Ovary (tissue), 9 donors: Measurements from ENCODE around the gene CAMK1. TPM values are rescaled to one million over a fixed set of nuclear protein-coding genes. Genes with fewer than 3 reads are reported as not detected.
A peak's percentile ranks its signal among the peaks of the same experiment; 100 is the strongest.

ENCODE experiments used
- DNase-seq, 5 donors: peaks; one replicate each; pipeline ENCODE4 v3.0.0-alpha.2; 2019 to 2020
- H3K27ac ChIP-seq, 2 donors: fragments of 200-600 bp; one replicate each; pipeline versions ENCODE4 v1.5.1 to v1.8.0; 2019 to 2022
- H3K27me3 ChIP-seq: fragments of 200-600 bp; one replicate; pipeline ENCODE4 v1.8.0; 2022
- H3K36me3 ChIP-seq: fragments of 200-600 bp; sonication (generic); one replicate; pipeline ENCODE4 v1.5.1; 2019
- H3K4me1 ChIP-seq: one replicate; pipeline ENCODE4 v1.8.1; 2013; ENCODE audit warnings: mild to moderate bottlenecking, moderate library complexity; ENCODE audit not compliant: insufficient read depth
- H3K4me3 ChIP-seq: fragments of 200-600 bp; sonication (generic); one replicate; pipeline ENCODE4 v1.5.1; 2017
- H3K9me3 ChIP-seq, 2 donors: fragments of 200-600 bp in 1 of 2; sonication (generic) in 1 of 2; one replicate each; pipeline versions ENCODE4 v1.5.1 to v1.8.1; 2013 to 2019; ENCODE audit warnings: mild to moderate bottlenecking in 1 of 2, moderate library complexity in 1 of 2
- CTCF ChIP-seq, 3 donors: fragments of 450-650 bp in 2 of 3; fragments of 200-600 bp in 1 of 3; IDR thresholded peaks; one replicate each; pipeline versions ENCODE4 v1.5.1 to v1.8.0; 2016 to 2022; ENCODE audit warnings: antibody characterized with exemption in 3 of 3, mild to moderate bottlenecking in 1 of 3
- EP300 ChIP-seq: sonication (generic); formaldehyde crosslinking; IDR thresholded peaks from one replicate; pipeline ENCODE4 v1.6.1; 2017; ENCODE audit warnings: antibody characterized with exemption
- POLR2A ChIP-seq: fragments of 450-650 bp; IDR thresholded peaks from one replicate; pipeline ENCODE4 v1.6.1; 2017; ENCODE audit warnings: antibody characterized with exemption, mild to moderate bottlenecking, moderate library complexity
- WGBS, 3 donors: extraction: QIAGEN DNeasy Blood & Tissue Kit in 1 of 3; methylation state at CpG; one replicate each; pipeline versions ENCODE4 v1.1.5 to v1.1.7; 2013 to 2017; 5-methylcytosine and 5-hydroxymethylcytosine counted together
- intact Hi-C, 4 donors: fragments of 100-400 bp; cut with DNase I; formaldehyde crosslinking; loops; one replicate each; pipeline versions ENCODE4 v1.11.0 to v1.15.1; 2022 to 2023
- polyA plus RNA-seq, 2 donors: library from polyadenylated mRNA; stranded (reverse); fragments of 200-250 nt in 1 of 2; fragments of 350-450 nt in 1 of 2; fragmentation: Illumina TruSeq in 1 of 2; extraction: RNeasy Lipid Tissue Mini Kit (QIAGEN cat#74804) in 1 of 2; gene quantifications; one replicate each; pipeline ENCODE4 v1.2.3, GENCODE V29; 2013 to 2014
- total RNA-seq, 7 donors: library from RNA; depleted of rRNA in 2 of 7; stranded (reverse); fragments of >200 nt in 2 of 7; fragmentation: NEBNext Ultra II Directional in 3 of 7; extraction: Animal tissue kit (Norgen Biotek cat#: 25700) in 3 of 7; gene quantifications; one replicate each; pipeline versions ENCODE4 v1.1.0 to v1.2.4, GENCODE V29; 2016 to 2023
- donor health status: DM: no; HTN: no; CAD: no; lungs with moderate emphysema.
- donor health status: DM: no; HTN: no; CAD: no.
- donor health status: Bipolar disorder and iron deficiency.
- donor health status: DM: yes; HTN: yes; CAD: no.
- donor health status: DM: no; HTN: no; CAD: no.
- donor health status: DM: yes; HTN: yes; CAD: no.

The CAMK1 gene
- total and polyA plus RNA-seq, 9 donors: 34.8 to 67.3 (median 46.6) TPM

- H3K4me1 ChIP-seq: peaks cover 4% of the 10 kb centered on the region
- H3K27me3 ChIP-seq: no peaks in the 10 kb centered on the region
- intact Hi-C loops: loop anchor here in 2 of 4 donors (10.0 kb wide), 2 partner anchors 63 to 203 kb away; partner anchors contain the start of genes ARPC4 (in 1 of the 2), CRELD1 (in 1 of the 2) and TADA3 (in 1 of the 2)
Observed at GRCh38 chr3:9732080-9732739, 37.5 kb downstream of the CAMK1 start.

GRCh38 chr3:9731206-9732079 lies 38.3 kb downstream of the CAMK1 start, which contains the start of gene BRPF1:
TSS of gene BRPF1 (plus strand) at chr3:9731735. CDS start at chr3:9734141, 2,406 bp downstream.
- no peaks in the 10 kb centered on the region for H3K36me3 ChIP-seq
- DNase-seq: peak; percentile 99 to 100 (median 100)
- H3K27me3 ChIP-seq: no peaks in the 10 kb centered on the region
- H3K4me3 ChIP-seq: peak within 1 kb of the TSS; percentile 94
- 0 to 1% (median 1%) methylated on average over 61 to 88 of the region's 88 CpGs for WGBS, 3 donors
- peak within 1 kb of the TSS; percentile 91 to 98 for H3K27ac ChIP-seq
- intact Hi-C loops: loop anchor here in 2 of 4 donors (2.0 to 10.0 kb wide), 3 partner anchors 19 to 203 kb away; partner anchors contain the start of genes ARPC4 (in 1 of the 2), CRELD1 (in 1 of the 2) and TADA3 (in 1 of the 2)
- peaks cover 4% of the 10 kb centered on the region for H3K4me1 ChIP-seq
- TF ChIP-seq POLR2A (peak; percentile 51), CTCF (IDR thresholded peaks at IDR 0.05) (peak in 1 of 3 donors; percentile 41), EP300 (no peak)
- no peaks in the 10 kb centered on the region for H3K9me3 ChIP-seq

More at GRCh38 chr3:9732080-9732739, 37.5 kb downstream of the CAMK1 start:
- peak overlapping the region; percentile 94 for H3K4me3 ChIP-seq
- no peak for TF ChIP-seq CTCF (IDR thresholded peaks at IDR 0.05)
- no peak for TF ChIP-seq EP300
- TF ChIP-seq POLR2A: no peak
- H3K36me3 ChIP-seq: no peaks in the 10 kb centered on the region
- H3K27ac ChIP-seq: peak overlapping the region; percentile 91 to 98
- no peaks in the 10 kb centered on the region for H3K9me3 ChIP-seq
- DNase-seq: no peak
- 0 to 1% (median 1%) methylated on average over 35 to 41 of the region's 41 CpGs for WGBS, 3 donors

- Histone ChIP-seq H3K27me3 (no peaks in the 10 kb centered on the region), H3K4me3 (peak overlapping the region; percentile 47), H3K27ac (peak overlapping the region in 1 of 2 donors; percentile 98), H3K36me3 (no peaks in the 10 kb centered on the region), H3K9me3 (no peaks in the 10 kb centered on the region), H3K4me1 (peaks cover 4% of the 10 kb centered on the region)
- WGBS, 3 donors: 0 to 1% (median 1%) methylated on average over 16 to 17 of the region's 17 CpGs
- TF ChIP-seq CTCF (IDR thresholded peaks at IDR 0.05): peak in 1 of 3 donors; percentile 20
- TF ChIP-seq EP300: no peak
- DNase-seq: no peak
- intact Hi-C loops: loop anchor here in 2 of 4 donors (2.0 to 10.0 kb wide), 3 partner anchors 20 to 204 kb away; partner anchors contain the start of genes ARPC4 (in 1 of the 2), CRELD1 (in 1 of the 2) and TADA3 (in 1 of the 2)
Observed at GRCh38 chr3:9730657-9731205, 39.0 kb downstream of the CAMK1 start.

- Histone ChIP-seq H3K4me3 (no peak overlapping the region), H3K27ac (no peak overlapping the region), H3K36me3 (no peaks in the 10 kb centered on the region), H3K27me3 (no peaks in the 10 kb centered on the region), H3K9me3 (no peaks in the 10 kb centered on the region), H3K4me1 (peaks cover 4% of the 10 kb centered on the region)
- DNase-seq: peak in 1 of 5 donors; percentile 43
- TF ChIP-seq EP300: no peak
- no peak for TF ChIP-seq CTCF (IDR thresholded peaks at IDR 0.05)
- intact Hi-C loops: no loop called here
- 75 to 83% (median 79%) methylated on average over 10 of the region's 10 CpGs for WGBS, 3 donors
Observed at GRCh38 chr3:9729419-9729818, 40.3 kb downstream of the CAMK1 start.
